ENCODE results near the gene TNIP2. TPM values are rescaled to one million over a fixed set of nuclear protein-coding genes. Genes with fewer than 3 reads are reported as not detected.

TNIP2 gene
- total RNA-seq, 3 donors from 2014 or later (not counting 1 experiment from before 2014, with no cell fraction given): 35.6 to 53.9 (median 41.6) TPM

- WGBS (ENCODE audit: insufficient coverage): 86% methylated on average over 3 of the region's 5 CpGs
These were observed 60.6 kb downstream of the TNIP2 start for GRCh38 chr4:2695346-2696060.

GRCh38 chr4:2694691-2695090 is 61.4 kb downstream of the TNIP2 start:
- Histone ChIP-seq H3K36me3 (ENCODE audit: control insufficient read depth, insufficient read depth, low read length) (peaks cover 59% of the 10 kb centered on the region), H3K4me3 (ENCODE audit: low read length) (no peak overlapping the region), H3K9me3 (ENCODE audit: control insufficient read depth, insufficient read depth, low read length) (no peaks in the 10 kb centered on the region), H3K27ac (ENCODE audit: low read length) (no peak overlapping the region), H3K4me1 (ENCODE audit: control insufficient read depth, insufficient read depth, low read length) (peaks cover 6% of the 10 kb centered on the region), H3K27me3 (ENCODE audit: control insufficient read depth, insufficient read depth, low read length) (no peaks in the 10 kb centered on the region)
- Mint-ChIP-seq H3K27ac (no peak overlapping the region), H3K4me1 (peaks cover 7 to 15% of the 10 kb centered on the region in 2 donors), H3K4me3 (no peak overlapping the region), H3K9me3 (no peaks in the 10 kb centered on the region), H3K36me3 (peaks cover 15% of the 10 kb centered on the region), H3K27me3 (ENCODE audit: low read depth in 2 of 2) (no peaks in the 10 kb centered on the region)
- intact Hi-C loops (cut with micrococcal nuclease): no loop called here
- no peak for TF ChIP-seq CTCF (IDR thresholded peaks at IDR 0.05)
- no peak for ATAC-seq
- no peak for DNase-seq
- WGBS (ENCODE audit: insufficient coverage): 96% methylated on average over 16 of the region's 16 CpGs

More at GRCh38 chr4:2695346-2696060, 60.6 kb downstream of the TNIP2 start:
- Histone ChIP-seq H3K4me1 (ENCODE audit: control insufficient read depth, insufficient read depth, low read length) (no peaks in the 10 kb centered on the region), H3K4me3 (ENCODE audit: low read length) (no peak overlapping the region), H3K27ac (ENCODE audit: low read length) (no peak overlapping the region), H3K27me3 (ENCODE audit: control insufficient read depth, insufficient read depth, low read length) (no peaks in the 10 kb centered on the region), H3K36me3 (ENCODE audit: control insufficient read depth, insufficient read depth, low read length) (peaks cover 67% of the 10 kb centered on the region), H3K9me3 (ENCODE audit: control insufficient read depth, insufficient read depth, low read length) (no peaks in the 10 kb centered on the region)
- peaks cover 15% of the 10 kb centered on the region for H3K36me3 Mint-ChIP-seq
- H3K27ac Mint-ChIP-seq: no peak overlapping the region
- no peaks in the 10 kb centered on the region for H3K27me3 Mint-ChIP-seq (ENCODE audit: low read depth in 2 of 2)
- no peak for TF ChIP-seq CTCF (IDR thresholded peaks at IDR 0.05)
- no peak for ATAC-seq
- DNase-seq: no peak
- no peaks in the 10 kb centered on the region for H3K9me3 Mint-ChIP-seq
- H3K4me3 Mint-ChIP-seq: no peak overlapping the region
- peaks cover 0 to 7% of the 10 kb centered on the region in 2 donors for H3K4me1 Mint-ChIP-seq
- intact Hi-C loops (cut with micrococcal nuclease): no loop called here

GRCh38 chr4:2691952-2692435 is 64.1 kb downstream of the TNIP2 start:
- Mint-ChIP-seq H3K27me3 (ENCODE audit: low read depth in 2 of 2) (no peaks in the 10 kb centered on the region), H3K36me3 (peaks cover 15% of the 10 kb centered on the region), H3K9me3 (no peaks in the 10 kb centered on the region), H3K27ac (peak overlapping the region; percentile 12 to 34), H3K4me3 (no peak overlapping the region), H3K4me1 (peaks cover 9 to 24% of the 10 kb centered on the region in 2 donors)
- no peaks in the 10 kb centered on the region for H3K27me3 ChIP-seq (ENCODE audit: control insufficient read depth, insufficient read depth, low read length)
- peaks cover 8% of the 10 kb centered on the region for H3K4me1 ChIP-seq (ENCODE audit: control insufficient read depth, insufficient read depth, low read length)
- intact Hi-C loops (cut with micrococcal nuclease): no loop called here
- H3K4me3 ChIP-seq (ENCODE audit: low read length): no peak overlapping the region
- peaks cover 56% of the 10 kb centered on the region for H3K36me3 ChIP-seq (ENCODE audit: control insufficient read depth, insufficient read depth, low read length)
- no peak for TF ChIP-seq CTCF (IDR thresholded peaks at IDR 0.05)
- DNase-seq (no peak), ATAC-seq (no peak)
- H3K27ac ChIP-seq (ENCODE audit: low read length): no peak overlapping the region
- WGBS (ENCODE audit: insufficient coverage): 68% methylated on average over 7 of the region's 7 CpGs
- no peaks in the 10 kb centered on the region for H3K9me3 ChIP-seq (ENCODE audit: control insufficient read depth, insufficient read depth, low read length)

Other genes starting within 250 kb of the TNIP2 start
- 10 to 100 TPM; 39.4 to 49.3 (median 48.1) TPM for gene FAM193A, start 219.7 kb downstream of the TNIP2 start, total RNA-seq
- gene SH3BP2, start 36.7 kb upstream of the TNIP2 start, total RNA-seq: 100 to 1,000 TPM; 213 to 283 (median 221) TPM
- gene ADD1, start 87.5 kb upstream of the TNIP2 start, total RNA-seq: 100 to 1,000 TPM; 383 to 465 (median 452) TPM
- gene NOP14, start 207.1 kb upstream of the TNIP2 start, total RNA-seq: 10 to 100 TPM; 20.9 to 25.0 (median 21.1) TPM
- 1 to 10 TPM; 2.0 to 6.4 (median 5.1) TPM for gene GRK4, start 207.2 kb upstream of the TNIP2 start, total RNA-seq

Data from natural killer cell (primary cell).